Stimulated activated CD8-positive, alpha-beta memory T cell treated with anti-CD3 and anti-CD28 coated beads, Interleukin-4, amount 100 ng/mL, for 24 hours (primary cell): ENCODE data around the gene MRPS10.
A peak's percentile ranks its signal among the peaks of the same experiment; 100 is the strongest.
"Not testable (repeated sequence)": the region's sequence is repeated elsewhere in the genome, so short reads cannot be mapped to it uniquely, and the experiment has no call there.

ENCODE experiments used
- DNase-seq: peaks from one replicate; pipeline ENCODE4 v3.0.0-alpha.2; 2020; ENCODE audit warnings: low read depth

Gene MRPS10

GRCh38 chr6:42207559-42207958 is 10.1 kb downstream of the MRPS10 start:
- DNase-seq = not testable (repeated sequence)

GRCh38 chr6:42204768-42205282 is 12.8 kb downstream of the MRPS10 start:
- DNase-seq = no peak

GRCh38 chr6:42203183-42203582 is 14.5 kb downstream of the MRPS10 start:
- no peak for DNase-seq

- DNase-seq = not testable (repeated sequence)
Observed at GRCh38 chr6:42202131-42202915, 15.3 kb downstream of the MRPS10 start.

GRCh38 chr6:42201382-42201781 is 16.3 kb downstream of the MRPS10 start:
- no peak for DNase-seq

GRCh38 chr6:42200035-42200434 is 17.6 kb downstream of the MRPS10 start:
- DNase-seq = no peak

GRCh38 chr6:42199106-42199981 is 18.3 kb downstream of the MRPS10 start:
- DNase-seq = no peak

- DNase-seq = no peak
Observed at GRCh38 chr6:42197555-42198362, 19.9 kb downstream of the MRPS10 start.

GRCh38 chr6:42195415-42195814 is 22.2 kb downstream of the MRPS10 start:
- DNase-seq = no peak

GRCh38 chr6:42194056-42194455 is 23.6 kb downstream of the MRPS10 start:
- DNase-seq = no peak

- DNase-seq = no peak
Observed at GRCh38 chr6:42193491-42193894, 24.2 kb downstream of the MRPS10 start.

- DNase-seq = not testable (repeated sequence)
Observed at GRCh38 chr6:42192385-42192784, 25.3 kb downstream of the MRPS10 start.

GRCh38 chr6:42190554-42191183 is 27.0 kb downstream of the MRPS10 start:
- DNase-seq = no peak

- DNase-seq = no peak
Observed at GRCh38 chr6:42188406-42188805, 29.3 kb downstream of the MRPS10 start.

- no peak for DNase-seq
Observed at GRCh38 chr6:42185597-42185996, 32.1 kb downstream of the MRPS10 start.

- DNase-seq = no peak
Observed at GRCh38 chr6:42184475-42184874, 33.2 kb downstream of the MRPS10 start.

GRCh38 chr6:42182101-42182500 is 35.6 kb downstream of the MRPS10 start:
- no peak for DNase-seq

- DNase-seq = peak; percentile 2
Observed at GRCh38 chr6:42179945-42180313, 37.7 kb downstream of the MRPS10 start.

GRCh38 chr6:42179261-42179944 is 38.3 kb downstream of the MRPS10 start:
- no peak for DNase-seq

- DNase-seq = peak; percentile 7
Observed at GRCh38 chr6:42177514-42178364, 39.9 kb downstream of the MRPS10 start.
